Breast epithelium (tissue), 4 donors: ENCODE results near the gene ERC1. TPM values are rescaled to one million over a fixed set of nuclear protein-coding genes. Genes with fewer than 3 reads are reported as not detected.
A peak's percentile ranks its signal among the peaks of the same experiment; 100 is the strongest.

Experiments
- DNase-seq, 2 donors: peaks; one replicate each; pipeline ENCODE4 v3.0.0-alpha.2; 2019; ENCODE audit warnings: low spot score in 2 of 2
- H3K27ac ChIP-seq, 2 donors: fragments of 200-600 bp; sonication (generic) in 1 of 2; one replicate each; pipeline ENCODE4 v1.5.1; 2016 to 2019; ENCODE audit warnings: mild to moderate bottlenecking in 1 of 2
- H3K27me3 ChIP-seq, 2 donors: fragments of 200-600 bp; sonication (generic) in 1 of 2; one replicate each; pipeline versions ENCODE4 v1.5.1 to v1.6.0; 2017 to 2019; ENCODE audit warnings: control low read depth in 1 of 2, mild to moderate bottlenecking in 1 of 2
- H3K36me3 ChIP-seq: fragments of 200-600 bp; one replicate; pipeline ENCODE4 v1.5.1; 2019
- H3K4me1 ChIP-seq, 2 donors: fragments of 200-600 bp; sonication (generic); one replicate each; pipeline ENCODE4 v1.5.1; 2016 to 2019; ENCODE audit warnings: control low read depth in 1 of 2
- H3K4me3 ChIP-seq, 3 donors: fragments of 200-600 bp; sonication (generic); 1 replicate in 2 of 3; 2 replicates in 1 of 3; pipeline ENCODE4 v1.5.1; 2016 to 2019; ENCODE audit warnings: mild to moderate bottlenecking in 3 of 3, moderate library complexity in 2 of 3
- H3K9me3 ChIP-seq, 2 donors: fragments of 200-600 bp; sonication (generic) in 1 of 2; one replicate each; pipeline ENCODE4 v1.5.1; 2016 to 2019; ENCODE audit warnings: control low read depth in 1 of 2
- POLR2A ChIP-seq: fragments of 450-650 bp; IDR thresholded peaks from one replicate; pipeline ENCODE4 v1.6.1; 2016; ENCODE audit warnings: antibody characterized with exemption, mild to moderate bottlenecking, moderate library complexity
- POLR2AphosphoS5 ChIP-seq, 3 donors: sonication (generic); formaldehyde crosslinking; IDR thresholded peaks; one replicate each; pipeline ENCODE4 v1.6.1; 2017; ENCODE audit warnings: antibody characterized with exemption in 3 of 3
- intact Hi-C: fragments of 100-400 bp; cut with DNase I; formaldehyde crosslinking; loops from one replicate; pipeline ENCODE4 v1.15.1; 2023; ENCODE audit warnings: low total_unique reads
- total RNA-seq, 3 donors: library from RNA; depleted of rRNA; stranded (reverse); fragments of >200 nt; gene quantifications; one replicate each; pipeline ENCODE4 v1.1.0, GENCODE V29; 2016
- TF ChIP-seq, protein P1 (sequence below), 3 donors: fragments of 450-650 bp; IDR thresholded peaks; one replicate each; pipeline ENCODE4 v1.5.1; 2016 to 2017; ENCODE audit warnings: antibody characterized with exemption in 3 of 3, mild to moderate bottlenecking in 3 of 3, moderate library complexity in 3 of 3

ERC1 gene
- total RNA-seq, 3 donors from 2014 or later, result 47.4 to 63.4 (median 52.8) TPM

DNA sequence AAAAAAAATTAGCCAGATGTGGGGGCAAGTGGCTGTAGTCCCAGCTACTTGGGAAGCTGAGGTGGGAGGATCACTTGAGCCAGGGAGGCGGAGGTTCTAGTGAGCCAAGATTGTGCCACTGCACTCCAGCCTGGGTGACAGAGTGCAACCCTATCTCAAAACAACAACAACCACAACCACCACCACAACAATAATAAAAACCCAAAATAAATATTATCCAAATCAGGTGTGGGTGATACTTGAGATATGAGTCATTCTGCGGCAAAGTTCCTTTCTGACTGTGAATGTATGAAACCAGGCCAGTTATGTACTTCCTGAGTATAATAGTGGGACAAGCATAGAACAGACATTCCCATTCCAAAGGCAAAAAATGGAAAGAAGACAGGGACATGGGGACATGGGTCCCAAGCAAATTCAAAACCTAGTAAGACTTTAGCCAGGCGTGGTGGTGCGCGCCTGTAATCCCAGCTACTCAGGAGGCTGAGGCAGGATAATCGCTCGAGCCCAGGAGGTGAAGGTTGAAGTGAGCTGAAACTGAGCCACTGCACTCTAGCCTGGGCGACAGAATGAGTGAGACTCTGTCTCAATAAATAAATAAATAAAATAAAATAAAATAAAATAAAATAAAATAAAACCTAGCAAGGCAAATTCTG lies 9.7 kb upstream of the ERC1 start:
- Histone ChIP-seq H3K27me3 (no peaks in the 10 kb centered on the region), H3K36me3 (no peaks in the 10 kb centered on the region), H3K4me3 (no peak overlapping the region), H3K27ac (no peak overlapping the region), H3K9me3 (no peaks in the 10 kb centered on the region), H3K4me1 (no peaks in the 10 kb centered on the region)
- no peak for DNase-seq
- TF ChIP-seq, protein P1, sequence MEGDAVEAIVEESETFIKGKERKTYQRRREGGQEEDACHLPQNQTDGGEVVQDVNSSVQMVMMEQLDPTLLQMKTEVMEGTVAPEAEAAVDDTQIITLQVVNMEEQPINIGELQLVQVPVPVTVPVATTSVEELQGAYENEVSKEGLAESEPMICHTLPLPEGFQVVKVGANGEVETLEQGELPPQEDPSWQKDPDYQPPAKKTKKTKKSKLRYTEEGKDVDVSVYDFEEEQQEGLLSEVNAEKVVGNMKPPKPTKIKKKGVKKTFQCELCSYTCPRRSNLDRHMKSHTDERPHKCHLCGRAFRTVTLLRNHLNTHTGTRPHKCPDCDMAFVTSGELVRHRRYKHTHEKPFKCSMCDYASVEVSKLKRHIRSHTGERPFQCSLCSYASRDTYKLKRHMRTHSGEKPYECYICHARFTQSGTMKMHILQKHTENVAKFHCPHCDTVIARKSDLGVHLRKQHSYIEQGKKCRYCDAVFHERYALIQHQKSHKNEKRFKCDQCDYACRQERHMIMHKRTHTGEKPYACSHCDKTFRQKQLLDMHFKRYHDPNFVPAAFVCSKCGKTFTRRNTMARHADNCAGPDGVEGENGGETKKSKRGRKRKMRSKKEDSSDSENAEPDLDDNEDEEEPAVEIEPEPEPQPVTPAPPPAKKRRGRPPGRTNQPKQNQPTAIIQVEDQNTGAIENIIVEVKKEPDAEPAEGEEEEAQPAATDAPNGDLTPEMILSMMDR (IDR thresholded peaks at IDR 0.05), result no peak
- no peak for TF ChIP-seq POLR2AphosphoS5 (IDR thresholded peaks at IDR 0.05)
- intact Hi-C loops, result no loop called here

DNA sequence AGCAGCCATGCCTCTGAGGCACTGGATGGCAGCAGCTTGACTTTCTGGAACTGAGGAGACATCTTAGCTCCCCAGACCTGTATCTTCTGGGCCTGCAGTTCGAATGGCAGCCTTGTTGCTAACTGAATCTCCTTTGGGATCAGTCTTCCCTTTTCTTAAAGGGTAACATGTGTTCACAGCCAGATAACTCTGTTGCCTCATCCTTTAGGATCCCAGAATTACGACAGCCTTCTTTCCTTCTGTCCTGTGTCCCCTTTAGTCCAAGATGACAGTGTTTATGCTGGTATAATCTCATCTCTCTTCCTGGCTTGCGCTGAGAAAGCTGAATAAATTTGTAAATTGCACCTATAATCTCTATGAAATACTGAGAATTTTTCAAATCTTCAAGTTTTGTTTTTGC lies 9.1 kb upstream of the ERC1 start:
- Histone ChIP-seq H3K9me3 (no peaks in the 10 kb centered on the region), H3K27ac (no peak overlapping the region), H3K4me1 (no peaks in the 10 kb centered on the region), H3K27me3 (no peaks in the 10 kb centered on the region), H3K4me3 (no peak overlapping the region), H3K36me3 (no peaks in the 10 kb centered on the region)
- intact Hi-C loops, result no loop called here
- TF ChIP-seq POLR2A, result no peak
- TF ChIP-seq POLR2AphosphoS5 (IDR thresholded peaks at IDR 0.05), result no peak
- TF ChIP-seq, protein P1 (IDR thresholded peaks at IDR 0.05), result no peak
- DNase-seq, result no peak

DNA sequence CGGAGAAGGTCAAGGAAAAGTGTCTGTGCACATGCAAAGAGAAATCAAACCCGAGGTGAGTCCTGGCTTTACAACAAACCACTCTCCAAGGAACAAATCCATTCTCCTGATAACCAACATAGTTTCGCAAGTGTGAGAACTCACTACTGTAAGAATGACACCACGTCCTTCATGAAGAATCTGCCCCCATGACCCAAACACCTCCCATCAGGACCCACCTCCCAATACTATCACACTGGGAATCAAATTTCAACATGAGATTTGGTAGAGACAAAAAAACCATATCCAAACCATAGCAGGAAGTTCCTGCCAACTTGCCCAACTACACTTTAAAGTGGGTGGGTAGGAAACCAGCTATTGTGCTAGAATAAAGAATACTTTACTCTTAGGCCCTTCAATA lies 2.4 kb upstream of the ERC1 start:
- H3K4me1 ChIP-seq, result peaks cover 0 to 15% of the 10 kb centered on the region in 2 donors
- no peak for DNase-seq
- H3K4me3 ChIP-seq, result no peak overlapping the region
- intact Hi-C loops, result no loop called here
- no peaks in the 10 kb centered on the region for H3K36me3 ChIP-seq
- no peaks in the 10 kb centered on the region for H3K27me3 ChIP-seq
- no peaks in the 10 kb centered on the region for H3K9me3 ChIP-seq
- no peak overlapping the region for H3K27ac ChIP-seq
- TF ChIP-seq POLR2AphosphoS5 (IDR thresholded peaks at IDR 0.05), result no peak
- TF ChIP-seq POLR2A, result no peak
- TF ChIP-seq, protein P1 (IDR thresholded peaks at IDR 0.05), result no peak

DNA sequence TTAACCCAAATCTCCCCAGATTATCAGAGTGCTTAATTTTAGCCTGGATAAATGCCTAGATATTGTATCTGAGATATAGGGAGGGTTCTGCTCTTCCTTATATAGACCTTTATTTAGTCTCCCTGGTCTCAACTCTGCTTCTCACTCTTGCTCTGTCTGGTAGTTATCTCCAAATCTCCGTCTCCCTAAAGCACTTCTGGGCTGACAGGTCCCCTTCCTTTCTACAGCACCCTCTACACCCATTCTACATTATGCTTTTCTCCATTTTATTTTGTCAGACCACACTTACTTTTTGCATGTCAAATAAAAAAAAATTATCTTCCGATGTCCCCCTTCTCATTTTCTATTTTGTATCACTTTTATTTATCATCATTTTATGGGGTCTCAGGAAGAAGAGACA lies 2.0 kb upstream of the ERC1 start:
- no peak for TF ChIP-seq POLR2AphosphoS5 (IDR thresholded peaks at IDR 0.05)
- TF ChIP-seq, protein P1 (IDR thresholded peaks at IDR 0.05), result no peak
- no peak for TF ChIP-seq POLR2A
- intact Hi-C loops, result no loop called here
- Histone ChIP-seq H3K9me3 (no peaks in the 10 kb centered on the region), H3K36me3 (no peaks in the 10 kb centered on the region), H3K27ac (no peak overlapping the region), H3K4me1 (peaks cover 0 to 15% of the 10 kb centered on the region in 2 donors), H3K27me3 (no peaks in the 10 kb centered on the region), H3K4me3 (no peak overlapping the region)
- DNase-seq, result no peak

DNA sequence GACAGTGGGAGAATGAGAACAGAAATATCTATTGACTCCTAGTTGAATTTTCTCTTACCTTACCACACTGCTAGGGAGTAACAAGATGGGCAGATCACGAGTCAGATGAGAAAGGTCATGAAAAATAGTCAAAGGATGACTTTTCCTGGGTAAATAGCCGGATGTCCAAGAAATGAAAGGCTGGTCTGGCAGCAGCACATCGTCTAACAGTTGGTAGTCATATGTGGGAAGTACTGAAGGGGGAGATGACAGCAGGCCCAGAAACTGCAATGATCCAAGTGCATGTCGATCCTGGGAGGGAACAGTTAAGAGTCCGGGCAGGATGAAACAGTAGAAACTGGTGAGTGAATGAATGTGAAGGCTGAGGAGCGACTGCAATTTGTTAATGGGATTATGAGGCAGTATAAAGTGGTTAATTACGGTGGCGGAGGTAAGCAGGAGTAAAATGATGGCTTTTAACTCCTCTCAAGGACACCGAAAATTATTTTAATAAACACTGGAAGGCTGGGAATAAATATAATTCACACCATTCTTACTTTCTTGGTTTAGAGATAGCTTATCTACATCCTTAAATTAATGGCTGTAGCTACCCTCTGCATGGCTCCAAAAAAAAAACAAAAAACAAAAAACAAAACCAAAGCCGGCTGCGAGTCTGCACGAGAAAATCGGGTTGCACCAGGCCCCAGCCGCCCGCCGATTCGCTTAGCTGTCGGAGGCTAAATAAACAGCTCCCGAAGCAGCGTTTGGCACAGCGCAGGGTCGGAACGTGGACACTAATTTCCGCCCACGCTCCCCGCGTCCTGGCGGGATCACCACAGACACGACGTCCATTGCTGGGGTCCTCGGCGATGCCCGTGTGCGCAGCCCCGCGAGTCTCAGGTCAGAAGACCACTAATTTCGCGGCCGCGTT lies 1.0 kb upstream of the ERC1 start:
- H3K4me1 ChIP-seq, result peaks cover 0 to 15% of the 10 kb centered on the region in 2 donors
- no peaks in the 10 kb centered on the region for H3K36me3 ChIP-seq
- H3K27me3 ChIP-seq, result no peaks in the 10 kb centered on the region
- H3K4me3 ChIP-seq, result peak overlapping the region; percentile 98 to 99 (median 98)
- peak overlapping the region; percentile 93 to 97 for H3K27ac ChIP-seq
- intact Hi-C loops, result no loop called here
- TF ChIP-seq, protein P1 (IDR thresholded peaks at IDR 0.05), result no peak
- TF ChIP-seq POLR2A (no peak), POLR2AphosphoS5 (IDR thresholded peaks at IDR 0.05) (no peak)
- H3K9me3 ChIP-seq, result no peaks in the 10 kb centered on the region
- DNase-seq, result peak; percentile 50 to 64
